ENCODE results near the gene GRB10.
"Not testable (repeated sequence)": the region's sequence is repeated elsewhere in the genome, so short reads cannot be mapped to it uniquely, and the experiment has no call there.

The GRB10 gene

DNA sequence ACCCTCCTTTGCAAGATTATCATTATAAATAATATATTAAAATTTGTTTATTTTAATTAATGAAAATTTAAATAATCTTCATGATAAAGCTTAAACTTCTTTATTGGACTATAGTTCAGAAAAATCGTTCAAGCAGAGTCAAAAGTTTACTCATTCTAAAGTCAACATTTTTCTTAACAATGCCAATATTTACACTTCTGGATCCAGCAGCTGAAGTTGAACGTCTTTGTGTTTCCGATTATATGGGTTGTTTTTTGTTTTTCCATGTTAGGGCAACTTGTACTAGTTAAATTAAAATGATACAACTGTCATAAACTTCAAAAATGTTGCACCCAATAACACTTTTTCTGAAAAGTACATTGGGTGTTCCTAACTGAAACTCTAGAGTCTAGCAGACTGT is 43.8 kb downstream of the GRB10 start:
- DNase-seq, result no peak

DNA sequence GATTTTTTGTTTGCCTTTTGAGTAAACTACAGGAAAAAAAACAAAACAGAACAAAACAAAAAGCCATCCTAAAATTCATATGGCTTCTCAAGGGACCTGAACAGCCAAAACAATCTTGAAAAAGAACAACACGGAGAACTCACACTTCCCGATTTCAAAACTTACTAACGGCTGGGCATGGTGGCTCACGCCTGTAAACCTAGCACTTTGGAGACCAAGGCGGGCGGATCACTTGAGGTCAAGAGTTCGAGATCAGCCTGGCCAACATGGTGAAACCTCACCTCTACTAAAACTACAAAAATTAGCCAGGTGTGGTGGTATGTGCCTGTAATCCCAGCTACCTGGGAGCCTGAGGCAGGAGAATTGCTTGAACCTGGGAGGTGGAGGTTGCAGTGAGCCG is 46.9 kb downstream of the GRB10 start:
- not testable (repeated sequence) for DNase-seq

DNA sequence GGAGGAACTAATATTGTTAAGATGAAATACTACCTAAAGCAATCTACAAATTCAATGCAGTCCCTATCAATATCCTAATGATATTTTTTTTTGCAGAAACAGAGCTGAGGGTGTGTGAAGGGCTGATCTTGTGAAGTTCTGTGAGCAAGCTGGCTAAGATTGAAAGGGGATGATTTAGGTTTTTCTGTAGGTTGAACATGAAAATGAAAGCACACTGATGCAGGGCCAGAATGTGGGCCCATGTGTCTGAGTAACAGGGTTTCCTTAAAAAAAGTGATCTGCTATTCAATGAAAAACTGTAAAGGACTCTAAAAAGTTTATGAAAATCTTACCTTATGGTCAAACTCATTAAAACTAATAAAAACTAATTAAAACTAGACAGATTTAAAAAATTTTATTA is 47.4 kb downstream of the GRB10 start:
- DNase-seq, result no peak

DNA sequence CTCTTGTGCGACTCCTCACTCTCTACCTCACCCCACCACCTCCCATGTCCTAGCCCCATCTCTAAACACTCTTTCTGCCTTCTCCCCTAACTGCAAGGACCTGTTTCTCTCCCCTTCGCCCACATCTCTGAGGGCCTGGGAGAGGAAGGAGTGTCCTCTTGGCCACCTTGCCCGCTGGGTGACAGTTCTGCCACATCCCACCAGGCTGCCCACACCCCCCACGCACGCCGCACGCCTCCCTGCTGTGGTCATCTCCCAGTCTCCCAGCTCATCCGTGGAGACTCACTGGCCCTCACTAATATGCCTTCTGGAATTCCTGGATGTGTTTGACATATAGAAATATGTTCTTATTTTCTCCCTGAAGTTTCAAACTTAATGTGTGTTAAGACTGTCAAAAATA is 48.5 kb downstream of the GRB10 start:
- DNase-seq, result no peak

DNA sequence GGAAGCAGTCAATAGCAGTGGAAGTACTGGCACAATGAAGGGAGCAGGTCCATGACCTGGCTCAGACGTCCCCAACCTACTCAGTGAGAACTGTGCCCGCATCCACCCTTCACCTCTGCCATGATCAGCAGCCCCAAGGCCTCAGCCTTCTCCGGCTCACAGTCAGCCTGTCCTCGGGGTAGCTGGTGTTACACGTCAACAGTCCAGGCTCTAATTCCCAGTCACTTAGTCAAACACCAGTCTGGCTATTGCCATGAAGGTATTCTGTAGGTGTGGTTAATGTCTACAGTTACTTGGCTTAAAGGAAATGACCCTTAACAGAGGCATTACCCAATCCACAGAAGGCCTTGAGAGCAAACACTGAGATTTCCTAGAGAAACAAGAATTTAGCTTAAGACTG is 49.1 kb downstream of the GRB10 start:
- DNase-seq, result no peak

DNA sequence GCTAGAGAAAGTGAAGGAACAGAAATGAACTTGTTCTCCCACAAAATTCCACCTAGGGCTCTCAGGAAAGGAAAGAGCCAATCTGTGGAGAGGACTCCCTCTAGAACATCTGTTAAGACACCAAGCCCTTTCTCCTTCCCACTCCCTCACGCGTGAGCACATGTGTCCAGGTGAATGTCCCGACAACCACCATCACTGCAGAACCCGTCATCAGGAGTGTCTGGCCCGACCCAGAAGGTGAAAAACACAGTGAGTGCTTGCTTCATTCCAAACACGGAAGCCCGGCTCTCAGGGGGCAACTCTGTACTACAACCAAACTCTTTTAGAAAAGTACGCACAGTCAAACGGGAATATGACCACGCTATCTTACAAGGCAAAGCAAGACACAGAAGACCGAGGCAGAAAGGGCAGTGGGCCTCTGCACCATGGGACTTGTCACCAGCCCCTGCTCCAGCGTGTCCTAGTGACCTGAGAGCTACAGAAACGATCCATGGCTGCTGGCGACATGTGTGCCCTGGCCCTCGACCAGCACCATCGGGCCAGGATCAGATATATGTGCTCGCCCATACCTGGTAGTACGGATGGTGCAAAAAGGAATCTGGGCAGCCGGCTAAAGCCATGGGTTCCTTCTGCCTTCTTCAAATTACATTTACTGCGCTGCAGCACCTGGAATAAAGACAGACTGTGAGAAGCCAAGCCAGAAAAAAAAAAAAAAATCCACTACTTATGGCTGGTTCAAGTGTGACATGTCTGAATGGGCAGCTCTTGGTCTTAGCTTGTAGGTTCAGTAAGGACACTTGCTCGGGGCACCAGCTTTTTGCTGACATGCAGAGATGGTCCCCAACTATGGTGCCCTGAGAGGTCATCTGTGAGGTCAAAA is 50.8 kb downstream of the GRB10 start:
- DNase-seq, result no peak

DNA sequence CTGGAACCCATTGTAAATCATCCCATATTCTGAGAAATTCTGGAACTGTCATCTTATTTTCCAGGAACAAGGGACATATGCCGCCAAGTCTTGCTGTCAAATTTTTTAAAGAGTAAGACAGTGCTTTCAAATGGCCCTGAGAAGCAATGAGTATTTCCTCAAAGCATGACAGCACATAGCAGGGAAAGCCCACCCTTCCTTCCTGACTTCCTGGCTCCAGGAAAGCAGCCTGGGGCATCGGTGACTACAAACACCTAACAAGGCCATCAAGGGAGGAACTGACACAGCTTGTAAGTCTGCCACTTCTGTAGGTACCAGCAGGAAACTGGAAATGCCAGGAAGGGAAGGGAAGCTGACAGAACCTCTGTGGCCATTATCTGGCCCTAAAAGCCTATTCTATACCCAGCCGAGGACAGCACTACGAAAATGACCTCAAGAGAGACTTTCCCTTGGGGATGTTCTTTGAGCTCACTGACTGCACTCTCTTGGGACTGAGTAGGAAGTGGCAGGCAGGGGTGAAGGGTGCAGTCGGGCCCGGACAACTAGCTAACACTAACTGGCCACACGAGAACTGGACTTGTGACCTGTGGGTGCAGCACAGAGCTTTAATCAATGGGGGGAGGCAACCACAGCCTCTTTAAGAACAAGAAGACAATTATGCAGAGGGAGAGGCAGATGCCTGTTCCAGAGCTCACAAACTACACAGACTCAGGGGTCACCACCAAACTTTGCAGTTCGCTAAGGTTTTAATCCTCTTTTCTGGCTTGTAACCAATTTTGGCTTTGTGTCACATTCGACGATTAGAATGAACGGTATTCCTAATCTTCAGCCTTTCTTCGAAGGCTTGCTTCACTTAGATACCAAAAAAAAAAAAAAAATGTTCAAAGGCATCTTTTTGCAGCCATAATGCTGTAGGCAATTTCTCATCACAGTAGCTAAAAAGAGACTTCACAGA is 52.0 kb downstream of the GRB10 start:
- no peak for DNase-seq

DNA sequence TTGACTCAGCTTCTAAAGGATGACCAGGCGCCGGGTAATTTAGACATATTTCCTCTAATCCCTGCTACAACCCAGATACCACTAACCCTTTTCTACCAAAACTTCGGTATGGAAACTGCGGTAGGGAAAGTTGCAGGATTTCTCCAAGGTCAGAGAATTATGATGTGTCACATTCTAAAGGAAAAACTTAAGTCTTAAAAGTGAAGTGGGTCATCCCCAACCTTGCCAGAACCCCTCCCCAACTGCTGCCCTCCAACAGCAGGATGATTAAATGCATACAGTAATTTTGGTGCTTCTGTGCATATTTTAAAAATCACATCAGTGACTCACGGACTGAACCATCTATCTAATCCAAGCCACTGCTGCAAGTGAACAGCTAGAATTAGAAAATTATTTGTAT is 52.7 kb downstream of the GRB10 start:
- no peak for DNase-seq

DNA sequence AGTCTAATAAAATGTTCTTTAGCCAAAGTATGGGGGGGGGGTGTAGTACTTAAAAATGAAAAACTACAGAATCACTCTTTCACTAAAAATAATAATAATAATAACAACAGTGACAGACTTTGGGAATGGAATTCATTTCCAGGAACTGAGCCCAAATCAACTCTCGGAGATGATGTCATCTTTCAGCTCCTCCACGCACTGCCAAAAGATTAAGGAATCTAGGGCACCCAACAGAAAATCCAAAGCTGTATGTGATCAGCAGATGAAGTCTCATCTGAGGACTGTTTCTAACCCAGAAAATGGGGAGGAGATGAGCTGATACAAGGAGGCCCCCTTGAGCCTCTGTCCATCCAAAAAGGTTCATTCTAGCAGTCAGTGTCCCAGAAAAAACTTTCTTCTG is 54.5 kb downstream of the GRB10 start:
- DNase-seq, result no peak

DNA sequence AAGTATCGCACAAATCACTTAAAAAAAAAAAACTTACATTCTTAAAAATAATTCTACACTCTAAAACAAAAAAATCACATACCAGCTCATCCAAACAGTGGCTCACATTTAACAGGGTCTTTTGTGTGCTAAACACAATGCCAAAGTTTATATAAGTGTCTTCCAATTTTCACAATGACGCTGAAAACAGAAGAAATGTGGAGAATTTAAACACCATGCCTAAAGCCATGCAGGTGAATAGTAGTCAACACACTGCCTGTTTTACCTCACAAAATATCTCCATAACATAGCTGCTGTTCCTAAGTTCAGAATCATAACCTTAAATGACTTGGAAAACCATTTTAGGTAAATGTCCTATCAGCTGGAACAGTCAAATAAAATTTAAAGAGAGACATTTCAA is 55.0 kb downstream of the GRB10 start:
- DNase-seq, result no peak

DNA sequence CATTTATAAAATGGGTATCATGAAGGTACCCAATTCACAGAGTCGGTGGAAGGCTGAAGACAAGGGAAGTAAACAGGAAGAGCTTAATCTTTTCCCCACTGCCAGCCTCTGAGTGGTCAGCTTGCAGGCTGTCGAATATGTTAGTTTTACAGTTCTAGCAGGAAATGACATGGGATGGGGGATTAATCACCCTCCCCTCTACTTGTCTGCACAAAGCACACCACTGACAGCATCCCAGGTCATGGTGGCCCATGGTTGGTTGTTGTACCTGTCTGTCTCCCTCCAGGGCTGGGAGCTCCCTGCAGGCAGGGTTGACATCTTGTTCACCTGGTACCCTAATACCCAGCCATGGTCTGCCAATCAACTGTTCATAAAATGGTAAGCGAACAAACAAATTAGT is 55.6 kb downstream of the GRB10 start:
- DNase-seq, result no peak

DNA sequence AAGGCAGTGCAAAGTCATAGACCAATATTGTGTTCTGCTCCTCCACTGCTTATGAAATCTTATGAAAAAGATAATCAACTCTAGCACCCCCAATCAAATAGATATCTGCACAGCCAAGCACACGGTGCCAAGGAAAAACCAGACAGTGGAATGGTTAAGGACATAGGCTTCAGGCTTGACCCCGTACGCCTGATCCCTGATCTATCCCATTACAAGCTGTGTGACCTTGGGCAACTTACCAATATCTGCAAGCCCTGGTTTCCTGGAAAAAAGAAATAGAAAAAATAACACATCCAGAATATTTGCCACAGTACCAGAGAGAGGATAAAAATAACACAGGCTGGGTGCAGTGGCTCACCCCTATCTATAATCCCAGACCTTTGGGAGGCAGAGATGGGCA is 56.9 kb downstream of the GRB10 start:
- DNase-seq, result no peak

DNA sequence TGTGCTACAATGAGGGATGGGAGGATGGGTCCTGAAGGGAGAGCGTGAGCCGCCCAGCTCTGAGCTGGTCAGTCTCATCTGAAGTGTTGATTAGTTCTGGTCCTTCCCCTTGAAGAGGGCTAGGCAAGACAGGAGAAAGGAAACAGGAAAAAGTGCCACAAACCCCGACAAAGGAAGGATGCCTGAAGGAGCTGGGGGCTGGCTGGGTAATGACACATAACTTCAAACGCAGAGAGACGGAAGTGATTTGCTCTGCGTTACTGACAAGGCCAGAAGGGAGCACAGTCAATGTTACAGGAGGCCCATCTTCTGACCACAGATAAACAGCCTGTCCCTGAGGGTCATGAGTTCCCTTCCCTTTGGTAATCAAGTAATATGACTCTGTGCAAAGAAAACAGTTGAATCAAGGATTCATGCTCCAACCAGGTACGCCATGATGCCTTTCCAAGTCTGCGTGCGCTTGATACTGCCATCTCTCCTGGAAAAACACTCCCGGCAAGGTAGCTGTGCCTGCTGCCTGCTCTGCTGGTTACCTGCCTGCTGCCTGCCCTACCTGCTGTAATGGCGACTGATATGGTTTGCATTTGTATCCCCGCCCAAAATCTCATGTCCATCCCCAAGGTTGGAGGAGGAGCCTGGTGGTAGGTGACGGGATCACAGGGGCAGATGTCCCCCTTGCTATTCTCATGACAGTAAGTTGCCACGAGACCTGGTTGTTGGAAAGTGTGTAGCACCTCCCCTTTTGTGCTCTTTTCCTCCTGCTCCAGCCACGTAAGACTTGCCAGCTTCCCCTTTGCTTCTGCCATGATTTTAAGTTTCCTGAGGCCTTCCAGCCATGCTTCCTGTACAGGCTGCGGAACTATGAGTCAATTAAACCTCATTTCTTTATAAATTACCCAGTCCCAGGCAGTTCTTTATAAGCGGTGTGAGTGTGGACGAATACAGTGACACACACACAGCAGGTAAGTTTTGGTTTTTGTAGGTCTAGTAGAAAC is 57.9 kb downstream of the GRB10 start:
- no peak for DNase-seq

DNA sequence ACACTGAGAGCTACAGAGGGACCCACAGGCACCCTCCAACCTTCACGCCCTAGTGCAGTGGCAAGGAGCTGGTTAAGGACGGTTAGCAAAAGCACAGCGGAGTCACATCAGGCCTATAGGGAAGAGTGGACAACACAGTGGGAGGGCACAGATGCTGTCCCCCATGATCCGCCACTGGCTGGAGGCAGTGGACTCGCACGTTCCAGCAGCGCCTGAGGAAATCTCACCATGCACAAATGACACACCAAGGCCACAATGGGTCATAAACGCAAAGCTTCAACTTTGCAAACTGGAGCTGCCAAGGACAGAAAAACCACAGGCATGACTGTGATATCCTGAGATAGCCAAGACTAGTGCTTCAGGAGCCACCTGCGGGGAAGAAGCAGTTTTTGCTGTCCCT is 58.8 kb downstream of the GRB10 start:
- no peak for DNase-seq

DNA sequence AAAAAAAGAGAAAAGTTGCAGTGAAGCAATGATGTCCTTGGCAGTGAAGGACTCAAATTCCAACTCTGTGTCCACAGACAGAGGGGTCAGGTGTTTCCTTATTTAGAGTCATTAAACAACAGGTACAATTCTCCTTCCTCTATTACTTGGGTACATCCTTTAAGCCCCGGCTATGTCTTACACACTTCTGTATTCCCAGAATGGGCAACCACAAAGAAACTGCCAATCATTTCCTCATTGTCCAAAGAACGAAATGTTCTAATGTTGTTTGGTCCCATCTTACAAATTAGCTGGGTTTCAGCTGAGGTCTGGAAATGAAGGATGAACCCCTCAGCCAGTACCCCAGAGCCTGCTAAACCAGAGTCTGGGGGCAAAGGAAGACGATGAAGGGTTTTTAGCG is 59.5 kb downstream of the GRB10 start:
- no peak for DNase-seq

DNA sequence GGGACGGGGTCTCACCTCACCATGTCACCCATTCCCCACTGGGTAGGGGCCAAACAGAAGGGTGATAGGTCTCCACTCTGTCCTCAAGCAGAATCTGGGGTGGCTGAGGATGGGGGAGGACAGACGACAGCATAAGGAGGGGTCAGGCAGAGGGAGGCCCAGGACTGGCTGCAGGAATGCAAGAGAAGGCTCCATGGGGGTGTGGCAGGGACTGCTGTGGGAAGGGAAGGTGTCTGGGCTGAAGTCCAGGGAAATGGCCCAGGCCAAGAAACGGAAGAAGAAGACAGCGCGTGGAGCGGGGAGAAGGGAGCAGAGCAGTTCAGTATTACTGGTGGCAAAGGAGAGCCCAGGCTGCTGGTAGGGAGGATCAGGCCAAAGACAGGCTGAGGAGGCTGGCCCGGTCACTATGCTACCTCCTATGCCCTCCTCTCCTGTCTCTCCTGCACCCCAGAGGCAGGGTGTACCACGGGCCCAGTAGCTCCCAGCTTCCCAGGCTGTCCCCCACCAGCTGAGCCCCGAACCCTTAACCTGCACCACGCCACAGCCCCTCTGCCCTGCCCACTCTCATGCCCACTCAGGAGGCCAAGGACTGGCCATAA is 60.9 kb downstream of the GRB10 start:
- DNase-seq, result no peak

DNA sequence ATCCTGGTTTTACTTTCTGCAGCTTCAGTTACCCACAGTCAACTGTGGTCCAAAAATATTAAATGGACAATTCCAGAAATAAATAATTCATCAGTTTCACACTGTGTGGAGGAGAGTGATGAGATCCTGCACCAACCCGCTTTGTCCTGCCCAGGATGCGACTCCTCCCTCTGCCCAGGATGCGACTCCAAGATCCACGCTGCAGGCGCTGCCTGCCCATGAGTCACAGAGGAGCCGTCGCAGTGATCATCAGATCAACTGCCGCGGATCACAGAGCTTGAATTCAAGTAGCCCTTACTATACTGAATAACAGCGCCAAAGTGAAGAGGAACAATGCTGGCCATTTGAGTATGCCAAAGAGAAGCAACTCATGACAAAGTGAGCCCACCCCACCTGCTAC is 61.5 kb downstream of the GRB10 start:
- DNase-seq, result no peak

DNA sequence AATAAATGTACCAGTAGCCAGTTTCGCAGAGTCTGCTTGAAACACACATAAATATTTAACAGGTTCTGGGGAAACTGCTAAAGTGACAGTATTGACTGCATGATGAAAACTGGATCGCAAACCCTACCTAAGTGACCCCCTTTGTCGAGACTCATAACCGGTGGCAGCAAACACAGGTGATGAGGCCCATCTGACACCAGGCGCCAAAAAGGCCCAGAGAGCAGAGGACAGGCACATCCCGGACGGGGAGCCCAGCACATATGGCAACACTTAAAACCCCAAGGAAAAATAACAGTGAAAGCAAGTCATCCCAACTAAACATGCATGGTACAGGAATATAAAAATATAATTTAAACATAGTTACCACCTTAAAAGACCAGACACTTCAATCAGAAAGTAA is 62.4 kb downstream of the GRB10 start:
- DNase-seq, result no peak

DNA sequence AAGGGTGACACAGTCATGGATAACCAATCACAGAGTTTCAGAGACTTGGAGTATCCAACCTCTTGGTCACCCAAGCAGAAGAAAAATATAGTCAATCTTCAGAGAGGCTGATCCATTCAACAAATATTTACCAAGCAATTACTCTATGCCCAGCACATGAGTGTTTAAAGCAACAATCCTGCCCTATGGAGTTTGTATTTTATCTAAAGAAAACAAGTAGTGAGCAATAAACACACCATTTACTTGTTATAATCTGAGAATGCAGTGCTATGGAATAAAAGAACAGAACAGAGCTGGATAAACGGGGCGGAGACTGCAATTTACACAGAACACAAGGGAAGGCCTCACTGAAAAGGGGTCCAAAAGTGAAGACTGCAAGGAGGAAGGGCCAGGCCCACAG is 63.8 kb downstream of the GRB10 start:
- no peak for DNase-seq

DNA sequence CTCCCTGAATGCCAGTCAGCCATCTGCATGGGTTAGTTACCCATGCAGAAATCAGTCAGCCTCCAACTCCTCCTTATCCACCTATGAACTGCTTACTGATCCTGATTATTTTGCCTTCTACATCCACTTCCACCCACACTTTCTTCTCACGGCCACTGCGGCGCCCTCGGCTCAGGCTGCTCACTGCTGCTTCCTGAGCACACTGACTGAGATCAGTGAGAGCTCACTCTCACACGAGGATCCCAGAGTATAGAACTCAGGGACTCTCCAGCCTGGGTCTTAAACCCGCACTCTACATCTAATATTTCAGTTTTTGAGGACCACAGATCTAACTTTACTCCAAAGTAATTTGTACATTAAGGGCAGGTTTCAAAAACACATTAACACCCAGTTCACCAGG is 64.4 kb downstream of the GRB10 start:
- no peak for DNase-seq

DNA sequence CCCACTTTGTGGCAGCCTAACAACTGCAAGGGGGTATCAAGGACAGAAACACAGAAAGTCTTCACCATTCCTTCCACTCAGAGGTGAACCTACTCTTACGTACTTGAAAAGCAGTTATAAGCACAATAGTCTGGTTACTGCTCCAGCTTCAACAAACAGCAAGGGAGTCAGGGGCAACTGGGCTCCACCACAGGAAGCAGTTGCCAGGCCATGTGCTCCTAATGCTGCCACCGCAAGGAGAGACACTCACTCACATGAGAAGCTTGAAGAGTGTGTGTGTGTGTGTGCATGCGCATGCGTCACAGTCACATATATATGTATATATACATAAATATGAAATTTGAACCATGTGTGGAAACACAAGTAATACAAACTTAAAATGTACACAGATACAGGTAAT is 65.5 kb downstream of the GRB10 start:
- DNase-seq, result no peak

DNA sequence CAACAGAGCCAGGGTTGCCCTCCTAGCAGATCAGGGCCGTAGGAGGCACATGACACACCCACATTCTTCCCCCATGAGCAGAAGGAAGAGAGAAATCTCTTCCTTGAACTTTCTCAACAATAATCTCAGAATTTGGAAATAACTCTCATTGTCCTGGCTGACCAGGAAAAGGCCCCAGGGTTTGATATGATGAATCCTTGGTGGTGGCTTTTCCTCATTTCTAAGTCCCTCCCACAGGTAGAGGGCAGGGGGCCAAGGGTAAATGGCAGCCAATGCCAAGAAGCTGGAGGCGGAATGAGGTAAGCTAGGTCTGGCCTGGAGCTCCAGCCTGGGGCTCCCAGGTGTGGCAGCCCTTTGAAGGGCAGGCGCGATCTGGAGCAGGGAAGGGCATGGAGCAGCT is 67.8 kb downstream of the GRB10 start:
- no peak for DNase-seq
